ENCODE measurements around the gene DAP3.

DNA sequence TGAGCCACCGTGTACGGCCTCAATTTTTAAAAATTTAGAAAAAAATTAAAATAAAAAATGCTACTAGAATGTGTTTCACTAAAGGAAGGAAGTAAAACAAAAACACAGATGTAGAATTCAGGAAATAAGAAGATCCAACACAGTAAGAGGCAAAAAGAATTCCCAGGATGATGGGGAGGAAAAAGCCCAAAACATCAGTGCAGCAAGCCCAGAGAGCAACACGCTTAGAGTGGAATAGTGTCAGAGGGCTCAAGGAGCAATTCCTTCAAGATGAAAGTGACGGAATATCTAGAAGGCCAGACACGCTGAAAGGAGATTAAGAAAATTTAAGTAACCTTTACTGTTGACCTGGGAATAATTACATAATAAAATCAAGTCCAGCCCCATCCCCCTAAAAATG lies 80.4 kb downstream of the DAP3 start:
- TF ChIP-seq PKNOX1 (IDR thresholded peaks at IDR 0.05): no peak
- no peak for TF ChIP-seq BHLHE40 (IDR thresholded peaks at IDR 0.05; ENCODE audit: borderline replicate concordance)
- no peak for TF ChIP-seq NFRKB (IDR thresholded peaks at IDR 0.05)
- TF ChIP-seq ZNF384 (IDR thresholded peaks at IDR 0.05): no peak
- TF ChIP-seq SP1 (IDR thresholded peaks at IDR 0.05): no peak
- TF ChIP-seq SUZ12 (IDR thresholded peaks at IDR 0.05): no peak
- no peak for TF ChIP-seq FOXA1 (IDR thresholded peaks at IDR 0.05)
- no peak for TF ChIP-seq ARNT (IDR thresholded peaks at IDR 0.05)
- no peak for TF ChIP-seq FOXM1 (IDR thresholded peaks at IDR 0.05; ENCODE audit: borderline replicate concordance)
- no peak for TF ChIP-seq ELF4 (IDR thresholded peaks at IDR 0.05)
- TF ChIP-seq TARDBP (IDR thresholded peaks at IDR 0.05): no peak
